HCT116 (cell line): Measurements from ENCODE around the gene RNF186. TPM values are rescaled to one million over a fixed set of nuclear protein-coding genes. Genes with fewer than 3 reads are reported as not detected.

Experiments
- ATAC-seq: fragments of 200-7000 bp; cut with Tn5 transposase; 2 replicates; pipeline ENCODE4 v1.9.1; 2020; ENCODE audit warnings: mild to moderate bottlenecking, moderate library complexity
- BruUV-seq: library from RNA; stranded (reverse); fragments of 400-500 nt; replicated peaks from 2 replicates; lab custom pipeline; 2021; lab: Mats Ljungman, UMichigan
- CTCF ChIA-PET: fragments of 300-600 bp; sonication (Branson Sonifier 250); formaldehyde crosslinking; loops from one replicate; lab custom pipeline; 2021; ENCODE audit warnings: antibody characterized with exemption; lab: Charles Lee
- POLR2A ChIA-PET: fragments of 300-600, 350-600 bp; sonication (Branson Sonifier 250); formaldehyde crosslinking; loops from one replicate; lab custom pipeline; 2021; ENCODE audit warnings: antibody characterized with exemption; lab: Charles Lee
- RAD21 ChIA-PET, 2 experiments: fragments of 300-600 bp; sonication (Branson Sonifier 250); formaldehyde crosslinking; loops; one replicate each; lab custom pipeline; 2023; ENCODE audit warnings: low total read pairs in 2 of 2; ENCODE audit not compliant: uncharacterized antibody in 2 of 2, unreplicated experiment in 2 of 2, low non-redundant PET in 1 of 2; lab: Charles Lee
- DNase-seq: peaks from one replicate; pipeline ENCODE4 v3.0.0-alpha.2; 2010; ENCODE audit warnings: low read depth, low spot score
- H2AFZ ChIP-seq: fragments of 200-600 bp; shearing (Covaris generic), sonication (generic); 2 replicates; pipeline ENCODE4 v1.6.1; 2017; ENCODE audit warnings: low read depth, mixed run types, mixed read lengths, antibody characterized with exemption, low read length; ENCODE audit not compliant: poor library complexity, severe bottlenecking
- H3K27ac ChIP-seq: 2 replicates; pipeline ENCODE4 v1.5.1; 2012; ENCODE audit warnings: low read depth, low read length
- H3K27me3 ChIP-seq: fragments of 200-600 bp; sonication (generic); 2 replicates; pipeline ENCODE4 v1.6.1; 2016; ENCODE audit warnings: mixed run types, low read length, mixed read lengths; ENCODE audit not compliant: insufficient read depth
- H3K36me3 ChIP-seq, 2 experiments: fragments of 200-500 bp in 1 of 2; fragments of 200-600 bp in 1 of 2; sonication (Bioruptor generic) in 1 of 2; sonication (generic) in 1 of 2; 2 replicates each; pipeline versions ENCODE4 v1.5.1 to v1.6.1; 2014 to 2016; ENCODE audit warnings: low read length in 2 of 2, inconsistent platforms in 1 of 2, mixed read lengths in 1 of 2, mixed run types in 1 of 2; ENCODE audit not compliant: insufficient read depth in 2 of 2, control insufficient read depth in 1 of 2
- H3K4me1 ChIP-seq, 2 experiments: fragments of 200-600 bp in 1 of 2; sonication (generic) in 1 of 2; 2 replicates each; pipeline versions ENCODE4 v1.5.1 to v1.6.1; 2012 to 2017; ENCODE audit warnings: low read length in 2 of 2, inconsistent platforms in 1 of 2, mild to moderate bottlenecking in 1 of 2, mixed read lengths in 1 of 2, mixed run types in 1 of 2, moderate library complexity in 1 of 2; ENCODE audit not compliant: insufficient read depth in 2 of 2, control insufficient read depth in 1 of 2
- H3K4me2 ChIP-seq: fragments of 200-600 bp; sonication (generic); 2 replicates; pipeline ENCODE4 v1.6.1; 2017; ENCODE audit warnings: mixed run types, low read length, mixed read lengths
- H3K4me3 ChIP-seq, 2 experiments: fragments of 200-600 bp in 1 of 2; sonication (generic) in 1 of 2; replicated peaks in 1 of 2; 2 replicates each; pipeline ENCODE4 v1.5.1; 2011 to 2016; ENCODE audit warnings: low read length in 2 of 2, control low read depth in 1 of 2, low read depth in 1 of 2, mild to moderate bottlenecking in 1 of 2, mixed read lengths in 1 of 2, mixed run types in 1 of 2
- H3K79me2 ChIP-seq: fragments of 200-600 bp; sonication (generic); 2 replicates; pipeline ENCODE4 v1.6.1; 2017; ENCODE audit warnings: mild to moderate bottlenecking, mixed run types, low read length, moderate library complexity, mixed read lengths; ENCODE audit not compliant: insufficient read depth
- H3K9ac ChIP-seq: fragments of 200-600 bp; sonication (generic); 2 replicates; pipeline ENCODE4 v1.6.1; 2016; ENCODE audit warnings: low read length, mixed read lengths
- H3K9me2 ChIP-seq: fragments of 200-600 bp; sonication (generic), shearing (Covaris generic); 2 replicates; pipeline ENCODE4 v1.6.1; 2017; ENCODE audit warnings: mixed run types, mild to moderate bottlenecking, moderate library complexity; ENCODE audit not compliant: insufficient read depth
- H3K9me3 ChIP-seq, 2 experiments: fragments of 200-500 bp in 1 of 2; fragments of 200-600 bp in 1 of 2; sonication (Bioruptor generic) in 1 of 2; sonication (generic) in 1 of 2; 2 replicates each; pipeline ENCODE4 v1.6.1; 2014 to 2017; ENCODE audit warnings: low read length in 2 of 2, mixed read lengths in 2 of 2, inconsistent platforms in 1 of 2, low read depth in 1 of 2, mild to moderate bottlenecking in 1 of 2, mixed run types in 1 of 2, moderate library complexity in 1 of 2; ENCODE audit not compliant: control insufficient read depth in 1 of 2, insufficient read depth in 1 of 2
- H4K20me1 ChIP-seq: fragments of 200-600 bp; sonication (generic), shearing (Covaris generic); 2 replicates; pipeline ENCODE4 v1.6.1; 2017; ENCODE audit warnings: mixed run types, mild to moderate bottlenecking, moderate library complexity; ENCODE audit not compliant: insufficient read depth
- ATF3 ChIP-seq: IDR thresholded peaks from 2 replicates; pipeline ENCODE4 v1.6.1; 2012
- EGR1 ChIP-seq: IDR thresholded peaks from 2 replicates; pipeline ENCODE4 v1.6.1; 2012; ENCODE audit warnings: low read depth
- EZH2 ChIP-seq: fragments of 200-600 bp; sonication (generic); IDR thresholded peaks from 2 replicates; pipeline ENCODE4 v1.6.1; 2017; ENCODE audit warnings: antibody characterized with exemption, mixed run types
- EZH2phosphoT487 ChIP-seq: fragments of 200-600 bp; IDR thresholded peaks from 2 replicates; pipeline ENCODE4 v1.6.1; 2018; ENCODE audit warnings: antibody characterized with exemption, borderline replicate concordance
- JUND ChIP-seq: IDR thresholded peaks from 2 replicates; pipeline ENCODE4 v1.6.1; 2012
- POLR2AphosphoS5 ChIP-seq: IDR thresholded peaks from 2 replicates; pipeline ENCODE4 v1.6.1; 2011; ENCODE audit warnings: mild to moderate bottlenecking, low read depth, low read length, moderate library complexity
- RAD21 ChIP-seq: IDR thresholded peaks from 2 replicates; pipeline ENCODE4 v1.6.1; 2012; ENCODE audit warnings: low read depth, mild to moderate bottlenecking
- SIN3A ChIP-seq: IDR thresholded peaks from 2 replicates; pipeline ENCODE4 v1.6.1; 2012; ENCODE audit warnings: low read depth
- SP1 ChIP-seq: IDR thresholded peaks from 2 replicates; pipeline ENCODE4 v1.6.1; 2012; ENCODE audit warnings: low read depth
- SRF ChIP-seq: IDR thresholded peaks from 2 replicates; pipeline ENCODE4 v1.6.1; 2012; ENCODE audit warnings: low read depth
- TCF7L2 ChIP-seq: IDR thresholded peaks from 2 replicates; pipeline ENCODE4 v1.7.0; 2011; ENCODE audit warnings: borderline replicate concordance, inconsistent platforms; ENCODE audit not compliant: insufficient read depth, insufficient read length; ENCODE audit errors: extremely low read depth
- YY1 ChIP-seq: IDR thresholded peaks from 2 replicates; pipeline ENCODE4 v1.6.1; 2011; ENCODE audit warnings: low read length, low read depth, moderate library complexity, mild to moderate bottlenecking; ENCODE audit not compliant: insufficient replicate concordance; ENCODE audit errors: extremely low read depth
- ZFX ChIP-seq: fragments of 450-650 bp; IDR thresholded peaks from 2 replicates; pipeline ENCODE4 v1.6.1; 2017
- intact Hi-C: fragments of 100-400 bp; cut with micrococcal nuclease; formaldehyde crosslinking; loops from 2 replicates; pipeline ENCODE4 v1.10.0; 2022
- total RNA-seq: library from RNA; stranded (reverse); gene quantifications from one replicate; pipeline ENCODE4 v1.2.1, GENCODE V29; 2021; ENCODE audit not compliant: unreplicated experiment
- TF ChIP-seq, protein P1 (sequence below): IDR thresholded peaks from 2 replicates; pipeline ENCODE4 v1.6.1; 2012
- TF ChIP-seq, protein P2 (sequence below): IDR thresholded peaks from 2 replicates; pipeline ENCODE4 v1.6.1; 2012; ENCODE audit warnings: low read depth

Gene RNF186
- total RNA-seq, 1 experiment from 2014 or later, result not detected

- Histone ChIP-seq H2AFZ (no peak overlapping the region), H3K9me3 (no peaks in the 10 kb centered on the region), H3K27me3 (no peaks in the 10 kb centered on the region), H3K9ac (no peak overlapping the region), H3K4me3 (no peak overlapping the region), H3K9me2 (no peaks in the 10 kb centered on the region), H3K27ac (no peak overlapping the region), H3K4me2 (no peak overlapping the region), H4K20me1 (no peaks in the 10 kb centered on the region), H3K79me2 (no peaks in the 10 kb centered on the region)
- intact Hi-C loops, result loop anchor here (5.0 kb wide), 1 partner anchor 151 kb away; the partner anchor contains the start of gene HTR6
- ATAC-seq, result no peak
- BruUV-seq, result no TSS peak
- ChIA-PET CTCF (no interaction called here), POLR2A (no interaction called here), RAD21 (no interaction called here)
- TF ChIP-seq SP1 (no peak), SRF (no peak), RAD21 (no peak), SIN3A (no peak), POLR2AphosphoS5 (no peak), EGR1 (no peak), YY1 (no peak), ATF3 (no peak)
- TF ChIP-seq, all 23 proteins: peak for 0
- Histone ChIP-seq H3K36me3 (no peaks in the 10 kb centered on the region), H3K4me1 (no peaks in the 10 kb centered on the region; a peak in 1 of 4 replicates)
- DNase-seq, result no peak
Measured at GRCh38 chr1:19813643-19813960, 1.5 kb downstream of the RNF186 start.

DNA sequence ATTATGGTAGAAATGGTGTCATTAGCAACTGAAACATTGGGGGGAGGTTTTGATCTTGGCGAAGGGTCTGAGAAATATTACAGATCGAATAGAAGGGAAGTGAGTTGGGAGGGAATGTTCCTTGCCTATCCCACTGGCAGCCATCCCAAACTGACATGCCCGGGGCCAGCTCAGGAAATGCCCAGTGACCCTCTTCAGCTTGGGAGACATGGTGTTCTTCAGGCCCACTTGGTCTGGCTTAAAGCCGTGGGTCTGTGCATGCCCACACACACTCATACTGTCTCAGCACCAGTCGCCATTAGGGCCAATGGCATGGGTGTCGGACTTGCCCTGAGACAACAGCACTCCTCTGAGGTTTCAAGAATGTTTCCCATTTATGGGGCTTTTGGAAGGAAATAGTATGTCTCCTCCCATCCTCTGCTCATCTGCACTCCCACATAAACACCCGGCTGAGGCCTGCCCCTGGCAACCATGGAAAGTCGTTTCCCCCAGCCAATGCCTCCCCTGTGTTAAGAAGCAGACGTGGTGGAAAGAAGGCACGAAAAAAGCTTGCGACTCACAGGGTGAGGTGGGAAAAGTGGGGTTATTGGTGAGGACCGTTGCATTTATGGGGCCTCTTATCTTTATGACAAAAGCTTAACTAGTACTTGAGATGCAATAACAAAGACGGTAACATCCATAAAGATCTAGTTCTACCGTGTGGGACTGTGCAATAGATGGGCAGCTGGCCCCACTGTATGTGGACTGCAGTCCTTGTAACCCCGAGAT is 2.0 kb downstream of the RNF186 start:
- no TSS peak for BruUV-seq
- ChIA-PET RAD21 (no interaction called here), POLR2A (no interaction called here), CTCF (no interaction called here)
- H3K4me3 ChIP-seq, result no peak overlapping the region
- ATAC-seq, result no peak
- no peak overlapping the region for H3K9ac ChIP-seq
- no peak overlapping the region for H3K4me2 ChIP-seq
- H3K9me2 ChIP-seq, result no peaks in the 10 kb centered on the region
- no peaks in the 10 kb centered on the region for H3K79me2 ChIP-seq
- H3K4me1 ChIP-seq, result no peaks in the 10 kb centered on the region; a peak in 1 of 4 replicates
- no peak overlapping the region for H2AFZ ChIP-seq
- H4K20me1 ChIP-seq, result no peaks in the 10 kb centered on the region
- no peaks in the 10 kb centered on the region for H3K9me3 ChIP-seq
- no peaks in the 10 kb centered on the region for H3K27me3 ChIP-seq
- H3K36me3 ChIP-seq, result no peaks in the 10 kb centered on the region
- DNase-seq, result no peak
- intact Hi-C loops, result loop anchor here (5.0 kb wide), 1 partner anchor 151 kb away; the partner anchor contains the start of gene HTR6
- no peak overlapping the region for H3K27ac ChIP-seq
- TF ChIP-seq JUND (no peak), EZH2 (no peak), EGR1 (no peak), SP1 (no peak), ATF3 (no peak), ZFX (no peak), EZH2phosphoT487 (no peak), SIN3A (no peak), TCF7L2 (no peak), RAD21 (no peak), SRF (no peak)
- TF ChIP-seq, protein P1, sequence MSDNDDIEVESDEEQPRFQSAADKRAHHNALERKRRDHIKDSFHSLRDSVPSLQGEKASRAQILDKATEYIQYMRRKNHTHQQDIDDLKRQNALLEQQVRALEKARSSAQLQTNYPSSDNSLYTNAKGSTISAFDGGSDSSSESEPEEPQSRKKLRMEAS, result no peak
- TF ChIP-seq, protein P2, sequence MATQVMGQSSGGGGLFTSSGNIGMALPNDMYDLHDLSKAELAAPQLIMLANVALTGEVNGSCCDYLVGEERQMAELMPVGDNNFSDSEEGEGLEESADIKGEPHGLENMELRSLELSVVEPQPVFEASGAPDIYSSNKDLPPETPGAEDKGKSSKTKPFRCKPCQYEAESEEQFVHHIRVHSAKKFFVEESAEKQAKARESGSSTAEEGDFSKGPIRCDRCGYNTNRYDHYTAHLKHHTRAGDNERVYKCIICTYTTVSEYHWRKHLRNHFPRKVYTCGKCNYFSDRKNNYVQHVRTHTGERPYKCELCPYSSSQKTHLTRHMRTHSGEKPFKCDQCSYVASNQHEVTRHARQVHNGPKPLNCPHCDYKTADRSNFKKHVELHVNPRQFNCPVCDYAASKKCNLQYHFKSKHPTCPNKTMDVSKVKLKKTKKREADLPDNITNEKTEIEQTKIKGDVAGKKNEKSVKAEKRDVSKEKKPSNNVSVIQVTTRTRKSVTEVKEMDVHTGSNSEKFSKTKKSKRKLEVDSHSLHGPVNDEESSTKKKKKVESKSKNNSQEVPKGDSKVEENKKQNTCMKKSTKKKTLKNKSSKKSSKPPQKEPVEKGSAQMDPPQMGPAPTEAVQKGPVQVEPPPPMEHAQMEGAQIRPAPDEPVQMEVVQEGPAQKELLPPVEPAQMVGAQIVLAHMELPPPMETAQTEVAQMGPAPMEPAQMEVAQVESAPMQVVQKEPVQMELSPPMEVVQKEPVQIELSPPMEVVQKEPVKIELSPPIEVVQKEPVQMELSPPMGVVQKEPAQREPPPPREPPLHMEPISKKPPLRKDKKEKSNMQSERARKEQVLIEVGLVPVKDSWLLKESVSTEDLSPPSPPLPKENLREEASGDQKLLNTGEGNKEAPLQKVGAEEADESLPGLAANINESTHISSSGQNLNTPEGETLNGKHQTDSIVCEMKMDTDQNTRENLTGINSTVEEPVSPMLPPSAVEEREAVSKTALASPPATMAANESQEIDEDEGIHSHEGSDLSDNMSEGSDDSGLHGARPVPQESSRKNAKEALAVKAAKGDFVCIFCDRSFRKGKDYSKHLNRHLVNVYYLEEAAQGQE, result no peak
